HEK293 (cell line): ENCODE data around the gene SRBD1.

Source experiments
- ZBTB1 ChIP-seq: fragments of 450-650 bp; formaldehyde crosslinking; IDR thresholded peaks from 2 replicates; pipeline ENCODE4 v1.5.1; 2016; ENCODE audit warnings: missing biosample characterization, missing genetic modification characterization
- ZBTB10 ChIP-seq: fragments of 450-650 bp; formaldehyde crosslinking; IDR thresholded peaks from 2 replicates; pipeline ENCODE4 v1.5.1; 2016; ENCODE audit warnings: missing biosample characterization, missing genetic modification characterization
- ZBTB21 ChIP-seq: fragments of 450-650 bp; formaldehyde crosslinking; IDR thresholded peaks from 2 replicates; pipeline ENCODE4 v1.5.1; 2017; ENCODE audit warnings: missing biosample characterization, missing genetic modification characterization
- ZNF48 ChIP-seq: fragments of 450-650 bp; formaldehyde crosslinking; IDR thresholded peaks from 2 replicates; pipeline ENCODE4 v1.5.1; 2016; ENCODE audit warnings: missing biosample characterization, missing genetic modification characterization
- ZNF521 ChIP-seq: fragments of 450-650 bp; formaldehyde crosslinking; IDR thresholded peaks from 2 replicates; pipeline ENCODE4 v1.5.1; 2017; ENCODE audit warnings: missing biosample characterization, mild to moderate bottlenecking, missing genetic modification characterization
- ZNF677 ChIP-seq: fragments of 450-650 bp; IDR thresholded peaks from 2 replicates; pipeline ENCODE4 v1.5.0; 2018; ENCODE audit warnings: missing biosample characterization, mild to moderate bottlenecking, missing genetic modification characterization, moderate library complexity
- TF ChIP-seq, protein P1 (sequence below): fragments of 450-650 bp; formaldehyde crosslinking; IDR thresholded peaks from 2 replicates; pipeline ENCODE4 v1.5.1; 2016; ENCODE audit warnings: missing biosample characterization, missing genetic modification characterization

- TF ChIP-seq ZBTB10 (tag by site-specific recombination), result no peak
- TF ChIP-seq, protein P1, sequence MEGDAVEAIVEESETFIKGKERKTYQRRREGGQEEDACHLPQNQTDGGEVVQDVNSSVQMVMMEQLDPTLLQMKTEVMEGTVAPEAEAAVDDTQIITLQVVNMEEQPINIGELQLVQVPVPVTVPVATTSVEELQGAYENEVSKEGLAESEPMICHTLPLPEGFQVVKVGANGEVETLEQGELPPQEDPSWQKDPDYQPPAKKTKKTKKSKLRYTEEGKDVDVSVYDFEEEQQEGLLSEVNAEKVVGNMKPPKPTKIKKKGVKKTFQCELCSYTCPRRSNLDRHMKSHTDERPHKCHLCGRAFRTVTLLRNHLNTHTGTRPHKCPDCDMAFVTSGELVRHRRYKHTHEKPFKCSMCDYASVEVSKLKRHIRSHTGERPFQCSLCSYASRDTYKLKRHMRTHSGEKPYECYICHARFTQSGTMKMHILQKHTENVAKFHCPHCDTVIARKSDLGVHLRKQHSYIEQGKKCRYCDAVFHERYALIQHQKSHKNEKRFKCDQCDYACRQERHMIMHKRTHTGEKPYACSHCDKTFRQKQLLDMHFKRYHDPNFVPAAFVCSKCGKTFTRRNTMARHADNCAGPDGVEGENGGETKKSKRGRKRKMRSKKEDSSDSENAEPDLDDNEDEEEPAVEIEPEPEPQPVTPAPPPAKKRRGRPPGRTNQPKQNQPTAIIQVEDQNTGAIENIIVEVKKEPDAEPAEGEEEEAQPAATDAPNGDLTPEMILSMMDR (tag by site-specific recombination), result peak; percentile 84
- TF ChIP-seq ZNF48 (tag by site-specific recombination), result no peak
- TF ChIP-seq ZBTB1 (tag by site-specific recombination), result no peak
- TF ChIP-seq ZNF677, result no peak; the same call in 1 of the 2 replicates
- no peak for TF ChIP-seq ZNF521 (tag by site-specific recombination)
- no peak for TF ChIP-seq ZBTB21 (tag by site-specific recombination)
Observed at GRCh38 chr2:45643543-45644542, 32.8 kb upstream of the SRBD1 start.
